ENCODE measurements around the gene DIAPH3.

GRCh38 chr13:60150538-60150937, 13.2 kb downstream of the DIAPH3 start:
- TF ChIP-seq CTCF (IDR thresholded peaks at IDR 0.05 in 8 of 11, conservative IDR thresholded peaks at IDR 0.05 in 3 of 11) (no peak), POLR2AphosphoS5 (IDR thresholded peaks at IDR 0.05) (no peak), POLR2A (IDR thresholded peaks at IDR 0.05) (no peak)

All from spleen (tissue), 7 donors.